HL-60/S4 (cell line): Measurements from ENCODE around the gene PDCD5.
"Not testable (repeated sequence)": the region's sequence is repeated elsewhere in the genome, so short reads cannot be mapped to it uniquely, and the experiment has no call there.

Source experiments
- in situ Hi-C: fragments of 300-500 bp; cut with MboI; formaldehyde crosslinking; loops from 2 replicates; pipeline ENCODE4 v1.14.3; 2022; ENCODE audit warnings: low sequenced_read_pairs

PDCD5 gene

DNA sequence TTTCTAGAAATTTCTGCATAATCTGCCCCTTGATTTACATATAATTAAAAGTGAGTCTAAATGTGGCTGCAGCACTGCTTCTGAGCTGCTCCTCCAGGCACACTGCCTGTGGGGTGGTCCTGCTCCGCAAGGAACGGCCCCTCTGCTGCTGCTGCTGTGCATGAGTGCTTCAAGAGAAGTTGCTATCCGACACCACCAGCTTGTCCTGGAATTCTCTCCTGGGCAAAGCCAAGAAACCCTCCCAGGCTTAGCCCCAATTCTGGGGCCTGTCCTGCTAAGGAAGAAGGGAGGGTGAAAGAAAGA, 7.5 kb upstream of the PDCD5 start:
- in situ Hi-C loops = loop anchor here (25.0 kb wide), 2 partner anchors 236 to 1886 kb away; partner anchors contain the start of gene ZNF507

DNA sequence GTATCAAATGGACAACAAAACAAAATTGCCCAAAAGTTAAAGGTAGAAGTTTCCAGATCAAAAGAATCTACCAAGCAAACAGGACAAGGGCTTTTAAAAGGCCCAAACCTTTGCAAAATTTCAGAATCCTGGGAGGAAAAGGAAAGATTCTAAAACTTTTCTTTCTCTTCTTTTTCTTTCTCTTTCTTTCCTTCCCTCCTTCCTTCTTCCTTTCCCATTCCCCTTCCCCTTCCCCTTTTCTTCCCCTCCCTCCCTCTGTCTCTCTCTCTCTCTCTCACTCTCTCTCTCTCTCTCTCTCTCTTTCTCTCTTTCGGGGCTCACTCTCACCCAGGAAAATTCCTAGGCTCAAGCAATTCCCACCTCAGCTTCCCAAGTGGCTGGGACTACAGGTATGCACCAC, 4.2 kb upstream of the PDCD5 start:
- in situ Hi-C loops = no loop called here

DNA sequence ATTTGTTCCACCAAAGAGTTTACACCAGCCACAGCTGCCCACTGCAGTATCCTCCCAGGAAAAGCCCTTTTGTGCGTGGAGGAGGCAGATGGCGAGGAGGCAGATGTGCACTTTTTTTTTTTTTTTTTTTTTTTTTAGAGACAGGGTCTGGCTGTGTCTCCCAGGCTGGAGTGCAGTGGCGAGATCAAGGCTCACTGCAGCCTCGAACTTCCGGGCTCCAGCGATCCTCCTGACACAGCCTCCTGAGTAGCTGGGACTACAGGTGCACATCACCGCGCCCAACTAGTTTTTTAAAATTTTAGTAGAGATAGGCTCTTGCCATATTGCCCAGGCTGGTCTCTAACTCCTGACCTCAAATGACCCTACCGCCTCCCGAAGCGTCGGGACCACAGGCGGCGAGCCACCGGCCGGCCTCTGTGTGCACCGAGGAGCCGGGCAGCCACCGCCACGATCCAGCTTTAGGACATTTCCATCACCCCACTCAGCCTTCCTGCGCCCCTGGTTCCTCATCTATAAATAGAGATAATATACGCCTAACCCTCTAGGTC, 563 bp upstream of the PDCD5 start:
- in situ Hi-C loops = no loop called here

DNA sequence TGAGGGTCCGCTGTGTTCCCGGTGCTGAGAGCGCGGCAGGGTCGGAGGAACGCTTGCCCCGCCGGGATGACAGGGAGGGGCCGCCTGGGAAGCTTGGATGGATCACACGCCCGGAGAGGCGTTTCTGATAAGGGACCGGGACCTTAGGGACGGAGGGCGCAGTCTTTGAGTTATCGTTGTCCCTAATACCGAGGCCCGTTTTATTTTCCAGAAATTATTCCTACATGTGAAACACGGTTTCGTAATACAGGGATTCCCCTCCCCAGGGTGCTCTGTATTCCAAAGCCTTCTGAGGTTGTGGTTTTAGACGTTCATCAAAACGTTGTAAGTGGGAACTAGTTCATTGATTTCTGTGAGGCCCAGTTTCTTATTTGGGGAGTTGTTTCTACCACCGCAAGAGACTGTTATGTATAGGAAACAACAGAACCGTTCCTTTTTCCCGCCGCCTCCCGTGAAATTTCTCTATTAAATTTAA, 752 bp downstream of the PDCD5 start:
- in situ Hi-C loops = no loop called here

DNA sequence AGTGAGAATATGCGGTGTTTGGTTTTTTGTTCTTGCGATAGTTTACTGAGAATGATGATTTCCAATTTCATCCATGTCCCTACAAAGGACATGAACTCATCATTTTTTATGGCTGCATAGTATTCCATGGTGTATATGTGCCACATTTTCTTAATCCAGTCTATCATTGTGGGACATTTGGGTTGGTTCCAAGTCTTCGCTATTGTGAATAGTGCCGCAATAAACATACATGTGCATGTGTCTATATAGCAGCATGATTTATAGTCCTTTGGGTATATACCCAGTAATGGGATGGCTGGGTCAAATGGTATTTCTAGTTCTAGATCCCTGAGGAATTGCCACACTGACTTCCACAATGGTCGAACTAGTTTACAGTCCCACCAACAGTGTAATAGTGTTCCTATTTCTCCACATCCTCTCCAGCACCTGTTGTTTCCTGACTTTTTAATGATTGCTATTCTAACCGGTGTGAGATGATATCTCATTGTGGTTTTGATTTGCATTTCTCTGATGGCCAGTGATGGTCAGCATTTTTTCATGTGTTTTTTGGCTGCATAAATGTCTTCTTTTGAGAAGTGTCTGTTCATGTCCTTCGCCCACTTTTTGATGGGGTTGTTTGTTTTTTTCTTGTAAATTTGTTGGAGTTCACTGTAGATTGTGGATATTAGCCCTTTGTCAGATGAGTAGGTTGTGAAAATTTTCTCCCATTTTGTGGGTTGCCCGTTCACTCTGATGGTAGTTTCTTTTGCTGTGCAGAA, 6.9 kb downstream of the PDCD5 start:
- in situ Hi-C loops = not testable (repeated sequence)

DNA sequence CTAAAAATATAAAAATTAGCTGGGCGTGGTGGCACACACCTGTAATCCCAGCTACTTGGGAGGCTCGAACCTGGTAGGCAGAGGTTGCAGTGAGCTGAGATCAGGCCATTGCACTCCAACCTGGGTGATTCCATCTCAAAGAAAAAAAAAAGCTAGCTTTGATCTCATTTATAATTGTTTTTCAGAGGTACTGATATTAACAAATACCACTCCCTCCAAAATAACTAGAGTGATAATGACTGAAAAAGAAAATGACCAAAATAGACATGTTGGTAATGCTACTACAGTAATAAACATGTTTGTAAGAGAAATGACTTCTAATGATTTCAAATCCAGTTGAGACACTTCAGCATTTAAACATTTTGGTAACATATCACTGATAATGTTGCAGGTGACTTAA, 13.0 kb downstream of the PDCD5 start:
- in situ Hi-C loops = no loop called here

DNA sequence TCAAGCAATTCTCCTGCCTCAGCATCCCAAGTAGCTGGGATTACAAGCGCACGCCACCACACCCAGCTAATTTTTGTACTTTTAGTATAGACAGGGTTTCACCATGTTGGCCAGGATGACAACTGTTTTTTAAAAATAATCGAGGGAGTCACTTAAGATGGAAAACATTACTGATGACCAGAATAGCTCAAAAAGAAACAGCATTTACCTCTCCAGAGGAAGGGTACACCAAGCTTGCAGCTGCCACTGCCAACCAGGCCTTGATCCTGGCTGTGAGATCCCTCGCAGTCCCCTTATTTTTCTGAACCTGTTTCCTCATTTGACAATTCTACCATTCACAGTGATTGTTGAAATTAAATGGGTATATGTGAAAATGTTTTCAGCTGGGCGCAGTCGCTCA, 14.5 kb downstream of the PDCD5 start:
- in situ Hi-C loops = no loop called here

DNA sequence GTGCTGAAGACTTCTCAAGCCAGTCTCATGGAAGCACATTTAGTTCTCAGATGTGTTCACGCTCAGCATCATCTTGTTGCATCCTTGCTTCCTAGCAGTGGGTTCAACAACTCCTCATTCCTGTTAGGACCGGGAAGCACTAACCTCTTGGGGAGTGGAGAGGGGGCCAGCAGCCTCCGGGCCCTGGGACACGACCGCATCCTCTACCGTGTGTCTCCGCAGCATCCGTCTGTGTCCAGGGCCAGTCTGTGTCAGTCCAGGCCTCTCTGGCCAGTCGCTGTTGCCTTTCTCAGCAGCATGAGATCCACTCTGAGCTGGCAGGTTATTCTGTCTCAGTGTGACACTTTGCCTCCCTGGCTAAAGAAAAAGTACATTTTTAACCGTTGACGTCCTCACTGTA, 17.0 kb downstream of the PDCD5 start:
- in situ Hi-C loops = no loop called here

DNA sequence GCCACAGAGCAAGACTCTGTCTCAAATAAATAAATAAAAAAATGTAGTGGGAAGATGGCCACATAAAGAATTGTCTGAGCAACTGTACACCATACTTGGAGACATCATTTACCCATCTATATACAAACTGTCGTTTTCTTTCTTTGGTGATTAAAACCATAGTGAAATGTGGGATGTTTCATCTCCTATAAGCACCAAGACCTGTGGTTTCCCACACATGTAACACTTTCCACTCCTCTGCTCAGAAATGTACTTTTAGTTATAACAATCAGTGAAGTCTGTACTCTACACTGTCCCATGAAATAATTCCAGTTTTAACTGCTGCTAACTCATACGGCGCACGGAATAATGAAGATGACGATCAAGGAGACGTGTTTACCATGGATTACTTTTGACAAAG, 18.3 kb downstream of the PDCD5 start:
- in situ Hi-C loops = no loop called here

DNA sequence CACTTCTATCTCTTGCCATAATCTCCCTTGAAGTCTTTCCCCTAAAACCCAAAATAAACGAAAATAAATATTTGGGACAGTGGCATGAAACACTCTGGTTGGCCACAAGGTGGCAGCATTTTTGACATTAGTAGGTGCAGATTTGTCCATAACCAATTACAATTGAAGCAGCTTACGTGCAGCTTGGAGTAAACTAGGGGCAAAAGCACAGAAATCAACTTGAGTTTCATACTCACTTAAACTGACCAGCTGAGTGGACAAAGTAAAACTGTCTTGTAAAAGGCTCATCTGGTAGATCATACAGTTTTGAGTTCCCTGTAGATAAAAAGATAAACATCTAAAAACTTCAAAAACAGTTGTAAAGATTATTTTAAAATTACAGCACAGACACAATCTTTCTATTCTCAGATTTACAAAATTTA, 18.8 kb downstream of the PDCD5 start:
- in situ Hi-C loops = no loop called here

DNA sequence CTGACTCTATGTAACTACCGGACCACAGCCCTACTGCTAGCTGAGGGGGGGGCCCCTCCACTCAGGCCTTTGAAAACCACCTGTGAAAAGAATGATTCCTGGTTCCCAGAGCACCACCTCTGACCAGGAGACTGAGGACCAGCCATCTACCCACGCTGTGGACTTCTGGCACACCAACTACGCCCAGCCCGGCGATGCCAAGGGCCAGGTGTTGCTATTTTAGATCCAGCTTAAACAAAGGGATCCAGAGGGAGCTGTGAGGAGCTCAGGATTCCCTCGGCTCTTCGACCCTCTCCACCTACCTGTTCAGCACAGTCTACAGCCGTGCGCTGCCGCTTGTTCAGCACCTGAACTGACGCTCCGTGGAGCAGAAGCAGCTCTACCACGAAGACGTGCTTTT, 23.0 kb downstream of the PDCD5 start:
- in situ Hi-C loops = no loop called here

DNA sequence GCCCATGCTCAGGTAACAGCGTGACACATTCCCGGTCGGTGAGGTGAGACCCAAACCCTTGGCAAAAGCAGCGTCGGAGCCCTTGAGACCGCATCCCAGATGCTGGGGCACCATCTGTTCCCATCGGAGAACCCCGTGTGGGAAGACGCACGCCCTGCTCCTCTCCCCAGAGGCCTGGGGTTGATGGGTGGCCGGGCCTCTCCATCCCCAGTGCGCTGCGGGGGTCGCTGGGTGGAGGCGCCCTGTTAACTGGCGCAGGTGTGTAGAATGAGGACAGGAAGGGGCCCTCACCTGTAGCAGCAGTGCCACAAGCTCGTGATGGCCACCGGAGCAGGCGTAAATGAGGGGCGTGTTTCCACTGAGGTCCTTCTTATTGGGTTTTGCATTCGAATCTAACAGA, 24.6 kb downstream of the PDCD5 start:
- in situ Hi-C loops = no loop called here

DNA sequence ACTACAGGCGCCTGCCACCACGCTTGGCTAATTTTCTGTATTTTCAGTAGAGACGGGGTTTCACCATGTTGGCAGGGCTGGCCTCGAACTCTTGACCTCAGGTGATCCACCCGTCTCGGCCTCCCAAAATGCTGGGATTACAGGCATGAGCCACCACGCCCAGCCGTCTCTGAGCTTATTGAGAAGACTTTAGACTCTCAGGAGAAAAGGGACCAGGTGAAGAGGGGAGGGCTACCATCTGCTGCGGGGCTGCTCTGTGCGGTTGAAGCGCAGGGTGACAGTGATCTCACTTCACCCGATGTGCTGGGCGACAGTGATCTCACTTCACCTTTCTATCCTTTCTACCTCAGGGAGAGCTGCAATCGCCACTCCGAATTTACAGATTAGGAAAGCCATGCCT, 25.3 kb downstream of the PDCD5 start:
- in situ Hi-C loops = no loop called here

DNA sequence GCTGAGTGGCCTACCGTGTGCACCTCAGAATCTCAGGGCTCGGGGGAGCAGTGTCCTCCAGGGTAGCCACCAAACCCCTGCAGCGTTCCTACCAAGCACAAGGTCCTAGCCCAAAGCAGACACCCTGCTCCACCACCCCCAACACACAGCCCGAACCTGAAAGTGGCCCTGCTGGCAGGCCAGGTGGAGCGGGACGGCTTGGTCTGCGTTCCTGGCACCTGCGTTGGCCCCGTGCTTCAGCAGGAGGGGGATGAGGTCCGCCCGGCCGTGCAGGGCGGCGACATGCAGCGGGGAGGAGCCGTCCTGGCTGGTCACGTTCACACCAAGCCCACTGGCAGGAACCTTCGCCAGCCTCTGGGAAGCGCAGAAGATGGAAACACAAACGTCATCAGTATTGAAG, 26.5 kb downstream of the PDCD5 start:
- in situ Hi-C loops = no loop called here

DNA sequence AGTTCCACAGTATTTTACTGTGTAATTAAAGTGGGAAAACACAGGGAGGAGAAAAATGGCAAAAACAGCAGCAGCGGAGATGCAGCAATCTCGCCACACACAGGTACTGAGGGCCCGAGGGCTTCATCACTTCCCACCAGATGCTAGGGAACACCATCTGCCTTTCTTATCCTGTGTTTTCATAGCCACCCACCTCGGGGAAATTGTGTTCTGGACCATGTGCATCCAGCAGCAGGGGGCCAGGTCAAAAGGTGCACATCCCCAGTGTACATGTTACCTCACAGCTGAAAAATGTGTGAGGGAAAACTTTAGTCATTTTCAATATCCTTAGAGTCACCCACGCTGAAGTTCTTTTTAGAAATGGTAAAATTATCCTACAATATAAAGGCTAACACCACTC, 30.2 kb downstream of the PDCD5 start:
- in situ Hi-C loops = no loop called here

DNA sequence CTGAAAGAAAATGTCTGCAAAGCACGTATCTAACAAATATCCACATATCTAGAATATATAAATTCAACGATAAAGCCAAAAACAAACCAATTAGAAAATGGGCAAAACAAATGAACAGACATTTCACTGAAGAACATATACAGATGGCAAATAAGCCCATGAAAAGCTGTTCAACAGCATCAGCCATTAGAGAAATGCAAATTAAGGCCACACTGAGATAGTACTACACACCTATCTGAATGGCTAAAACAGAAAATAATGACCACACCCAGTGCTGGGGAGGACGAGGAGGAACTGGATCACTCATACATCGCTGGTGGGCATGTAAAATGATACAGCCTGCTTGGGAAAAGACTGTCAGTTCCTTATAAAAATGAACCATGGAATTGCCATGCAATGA, 32.0 kb downstream of the PDCD5 start:
- in situ Hi-C loops = no loop called here

DNA sequence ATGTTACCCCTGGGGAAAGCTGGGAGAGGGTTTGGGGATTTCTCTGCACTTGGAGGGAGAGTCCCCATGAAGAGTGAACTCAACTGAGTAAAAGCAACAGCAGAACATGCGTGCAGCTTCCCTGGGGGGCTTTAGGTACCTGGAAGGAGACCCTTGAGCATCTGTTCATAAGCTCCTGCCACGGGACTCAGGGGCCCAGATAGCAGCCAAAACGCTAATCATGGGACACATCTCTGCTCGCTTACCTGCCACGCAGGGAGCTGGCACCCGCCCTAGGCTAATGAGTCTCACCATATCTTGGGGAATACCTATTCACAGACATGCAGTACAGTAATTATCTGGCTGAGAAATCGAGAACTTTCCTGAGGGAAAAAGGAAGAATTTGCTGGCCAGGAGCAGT, 33.9 kb downstream of the PDCD5 start:
- in situ Hi-C loops = no loop called here

DNA sequence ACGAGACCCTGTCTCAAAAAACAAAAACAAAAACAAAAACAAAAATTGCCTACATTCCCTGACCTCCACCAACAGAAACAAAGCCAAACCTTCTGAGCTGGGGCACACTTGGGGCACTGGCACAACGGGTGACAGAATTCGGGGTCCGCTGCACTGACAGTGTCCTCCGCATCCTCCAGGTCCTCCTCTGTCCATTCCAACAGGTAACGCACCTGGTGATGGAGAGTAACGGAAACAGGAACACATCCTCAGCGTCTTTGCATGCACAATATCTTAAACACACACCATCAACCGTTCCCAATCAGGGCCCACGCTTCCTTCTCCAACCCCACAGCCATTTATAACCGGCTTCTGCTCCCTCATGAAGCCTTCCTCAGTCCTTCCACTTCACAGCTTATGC, 34.6 kb downstream of the PDCD5 start:
- in situ Hi-C loops = no loop called here

DNA sequence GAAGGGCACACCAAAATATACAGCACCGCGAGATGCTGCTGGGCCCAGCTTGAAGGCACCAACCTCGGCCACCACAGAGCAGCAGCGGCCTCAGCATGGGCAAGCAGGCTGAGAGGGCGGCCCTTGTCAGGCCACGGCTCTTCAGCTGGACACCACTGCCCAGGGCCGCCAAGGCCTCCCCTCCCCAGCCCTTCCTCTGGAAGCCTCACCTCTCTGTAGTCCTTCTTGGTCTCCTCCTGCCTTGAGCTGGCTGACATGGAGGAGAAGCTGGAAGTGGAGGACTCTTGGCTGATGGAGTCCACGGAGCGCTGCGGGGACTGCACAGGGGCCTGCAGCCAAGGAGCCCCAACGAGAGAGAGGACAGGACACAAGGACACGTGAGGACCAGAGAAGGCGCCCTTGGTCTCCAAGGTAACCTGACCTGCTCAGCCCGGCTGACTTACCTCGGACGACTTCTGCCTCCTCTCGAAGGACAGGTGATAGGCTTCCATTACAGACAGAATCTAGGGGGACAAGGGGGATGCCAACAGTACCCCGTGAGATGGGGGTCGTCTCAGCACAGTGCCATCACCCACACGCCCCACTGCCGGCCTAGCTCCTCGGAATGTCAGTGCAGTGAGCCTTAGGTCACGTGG, 38.2 kb downstream of the PDCD5 start:
- in situ Hi-C loops = no loop called here

DNA sequence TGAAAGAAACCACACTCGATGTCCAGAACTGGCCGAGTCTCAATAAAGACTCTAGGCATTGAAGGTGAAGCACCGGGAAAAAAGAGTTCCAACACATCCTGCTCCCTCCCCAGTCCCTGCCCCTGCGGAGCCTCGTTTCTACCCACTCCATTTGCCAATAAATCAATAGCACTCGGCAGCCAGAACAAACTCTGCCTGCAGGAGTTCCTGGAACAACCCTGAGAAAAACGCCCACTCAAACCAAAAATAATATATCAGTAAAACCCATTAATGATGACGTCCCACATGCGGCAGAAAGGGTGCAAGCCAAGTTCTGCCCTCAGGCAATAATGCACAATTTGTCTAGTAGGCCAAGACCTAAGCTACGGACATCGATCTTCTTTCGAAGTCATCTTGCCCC, 41.0 kb downstream of the PDCD5 start:
- in situ Hi-C loops = no loop called here

DNA sequence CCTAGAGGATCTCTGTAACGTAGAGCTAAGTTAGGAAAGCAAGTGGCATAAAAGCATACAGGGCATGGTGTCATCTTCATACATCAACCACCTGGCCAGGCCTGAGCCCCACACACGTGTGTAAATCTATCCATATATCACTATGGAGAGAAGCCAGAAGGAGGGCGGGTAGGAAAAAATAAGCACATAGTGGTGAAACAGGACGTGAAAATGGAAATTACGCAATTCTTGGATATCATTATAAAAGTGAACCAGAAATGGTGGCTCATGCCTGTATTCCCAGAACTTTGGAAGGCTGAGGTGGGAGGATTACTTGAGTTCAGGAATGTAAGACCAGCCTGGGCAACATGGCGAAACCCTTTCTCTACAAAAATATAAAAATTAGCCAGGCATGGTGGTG, 43.4 kb downstream of the PDCD5 start:
- in situ Hi-C loops = no loop called here

DNA sequence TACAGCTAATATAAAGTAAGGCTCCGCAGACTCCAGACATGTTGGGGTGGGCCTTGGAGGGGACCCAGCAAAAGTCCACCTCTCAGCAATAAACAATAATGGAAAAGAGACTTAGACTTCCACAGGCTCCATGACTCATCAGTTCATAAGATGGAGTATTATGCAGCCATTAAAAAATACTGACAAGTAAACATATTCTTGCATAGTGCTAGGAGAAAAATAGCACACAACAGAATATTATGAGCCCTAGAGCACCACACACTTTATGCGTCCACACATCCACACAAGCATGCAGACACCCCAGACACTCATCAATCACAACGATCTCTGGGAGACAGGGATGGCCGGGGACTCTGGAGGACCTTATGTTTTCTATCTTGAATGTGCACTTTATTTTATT, 46.0 kb downstream of the PDCD5 start:
- in situ Hi-C loops = no loop called here
